A204.1 (cell line): ENCODE data around the gene ACSL3.
"Not testable (repeated sequence)": the region's sequence is repeated elsewhere in the genome, so short reads cannot be mapped to it uniquely, and the experiment has no call there.

Source experiments
- FAIRE-seq: peaks from 2 replicates; lab custom pipeline; 2012; peaks lifted over from hg19 to GRCh38; lab: Jason Lieb, UNC

The ACSL3 gene

DNA sequence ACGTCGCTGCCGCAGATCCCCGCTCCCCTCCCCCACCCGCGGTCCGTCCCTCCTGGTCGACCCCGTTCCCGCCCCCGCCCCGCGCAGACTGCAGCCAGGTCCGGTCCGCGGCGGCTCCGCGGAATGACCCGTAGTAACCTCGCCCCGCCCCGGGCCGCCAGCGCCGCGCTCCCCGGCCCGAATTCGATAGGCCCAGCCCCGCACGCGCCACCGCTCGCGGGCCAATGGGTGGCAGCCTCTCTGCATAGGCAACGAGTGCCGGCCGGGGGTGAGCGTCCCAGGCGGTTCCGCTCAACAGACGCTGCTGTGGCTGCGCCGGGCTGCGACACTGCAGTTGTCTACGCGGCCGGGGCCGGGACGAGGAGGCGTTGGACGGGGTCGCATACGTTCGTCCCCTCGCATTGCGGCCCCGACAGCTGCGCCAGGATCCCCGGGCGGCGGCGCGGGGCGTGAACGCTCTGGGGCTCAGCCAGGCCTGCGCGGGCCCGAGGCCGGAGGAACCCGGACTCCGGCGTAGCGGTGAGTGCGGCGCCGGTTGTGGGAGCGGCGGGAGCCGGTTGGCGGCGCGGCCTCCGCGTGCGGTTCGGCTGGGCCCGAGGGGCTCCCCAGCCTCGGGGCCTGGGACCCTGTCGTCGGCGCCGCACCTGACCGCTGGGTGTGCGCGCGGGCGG lies at the start of gene ACSL3:
Gene ACSL3, plus strand, starts transcription at position 297 of the 671 bp plus-strand sequence. CDS start 47,737 bp downstream, outside the sequence.
- FAIRE-seq, result no peak

GRCh38 chr2:222811828-222812227 lies 49.0 kb upstream of the ACSL3 start:
- no peak for FAIRE-seq

GRCh38 chr2:222813177-222813843 lies 47.5 kb upstream of the ACSL3 start:
- FAIRE-seq, result no peak

DNA sequence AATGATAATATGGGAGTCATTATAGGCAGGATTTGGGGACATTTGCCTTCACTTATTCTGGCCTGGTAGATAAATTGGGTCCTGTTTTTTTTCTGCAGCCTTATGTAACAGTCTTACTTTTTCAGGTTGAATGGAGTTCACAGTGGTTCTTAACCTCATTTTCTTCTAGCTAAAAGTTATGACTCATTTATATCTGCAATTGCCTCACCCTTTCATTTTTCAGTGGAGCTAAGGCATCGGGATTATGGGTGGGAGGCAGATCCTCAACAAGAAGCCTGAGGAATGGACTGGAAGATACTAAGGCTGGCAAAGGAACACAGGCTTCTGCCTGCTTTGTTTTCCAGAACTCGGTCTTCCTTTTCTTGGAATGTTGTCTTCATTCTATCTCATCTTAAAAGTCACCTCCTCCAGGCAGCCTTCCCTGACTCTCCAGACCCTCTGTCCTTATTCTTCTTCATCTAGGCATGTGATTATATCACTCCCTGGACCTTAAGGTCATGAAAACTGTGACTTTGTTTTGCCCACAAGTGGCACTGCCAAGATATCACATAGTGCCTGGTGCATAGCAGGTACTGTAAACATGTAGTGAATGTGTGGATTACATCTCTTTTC lies 41.0 kb upstream of the ACSL3 start:
- FAIRE-seq, result no peak

- FAIRE-seq, result no peak
These were observed 37.5 kb upstream of the ACSL3 start for GRCh38 chr2:222823183-222823930.

DNA sequence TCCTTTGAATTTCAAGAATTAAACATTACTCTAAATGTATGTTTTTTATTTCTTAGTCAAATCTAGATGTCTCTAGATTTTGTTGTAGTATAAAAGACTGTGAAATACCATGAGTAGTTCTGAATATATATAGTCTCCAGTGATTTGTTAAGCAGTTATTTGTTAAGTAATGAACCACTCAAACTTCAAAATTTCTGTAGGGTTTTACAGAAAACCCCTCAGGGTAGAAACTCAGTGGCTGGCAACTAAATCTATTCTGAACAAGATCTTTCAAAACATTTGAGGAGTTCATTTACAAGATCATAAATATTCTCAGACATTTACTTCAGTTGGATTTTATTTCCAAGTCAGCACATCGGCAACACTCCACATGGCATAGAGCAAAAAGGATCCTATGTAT lies 35.8 kb upstream of the ACSL3 start:
- no peak for FAIRE-seq

DNA sequence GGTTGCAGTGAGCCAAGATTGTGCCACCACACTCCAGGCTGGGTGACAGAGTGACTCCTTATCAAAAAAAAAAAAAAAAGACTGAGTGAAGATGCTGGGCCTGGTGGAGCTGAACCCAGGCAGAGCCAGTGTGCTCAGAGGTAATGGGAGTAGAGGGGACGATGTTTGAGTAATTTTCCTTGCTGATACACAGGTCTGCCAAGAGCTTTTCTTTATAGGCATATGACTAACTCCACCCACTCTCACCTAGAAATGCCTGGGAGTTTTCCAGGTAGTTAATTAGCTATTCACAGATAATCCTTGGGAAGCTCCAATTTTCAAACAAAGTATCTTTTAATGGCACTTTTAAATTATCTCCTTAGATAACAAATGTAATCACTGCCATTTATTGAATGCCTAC lies 33.4 kb upstream of the ACSL3 start:
- FAIRE-seq, result no peak

DNA sequence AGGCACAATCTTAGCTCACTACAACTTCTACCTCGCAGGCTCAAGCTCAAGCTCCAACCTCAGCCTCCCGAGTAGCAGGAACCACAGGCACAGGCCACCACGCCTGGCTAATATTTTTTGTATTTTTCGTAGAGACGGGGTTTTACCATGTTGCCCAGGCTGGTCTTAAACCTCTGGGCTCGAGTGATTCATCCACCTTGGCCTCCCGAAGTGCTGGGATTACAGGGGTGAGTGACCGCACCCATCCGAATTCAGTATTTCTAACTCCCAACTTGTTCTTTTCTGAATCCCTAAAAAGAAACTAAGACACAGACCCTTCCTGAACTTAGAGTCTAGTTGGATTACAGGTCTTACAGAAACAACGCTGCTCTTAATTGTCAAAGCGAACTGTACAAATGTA lies 32.3 kb upstream of the ACSL3 start:
- no peak for FAIRE-seq

DNA sequence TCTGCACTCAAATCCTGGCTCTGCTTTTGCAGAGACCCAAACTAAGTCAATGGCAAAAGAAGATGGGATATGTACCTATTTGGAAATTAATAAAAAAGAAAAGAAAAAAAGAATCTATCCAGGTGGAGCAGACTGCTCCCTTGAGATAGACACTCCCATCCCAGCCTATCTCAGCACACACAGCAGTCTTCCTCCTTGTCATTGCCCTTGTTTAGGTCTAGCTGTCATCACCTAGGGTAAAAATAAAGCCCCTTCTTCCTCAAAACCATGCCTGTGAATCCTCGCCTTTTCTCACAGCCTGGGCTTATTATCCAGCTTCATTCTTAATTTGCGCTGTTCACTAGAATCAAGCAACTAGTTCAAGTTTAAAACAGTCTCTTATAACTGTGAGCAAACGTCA lies 30.7 kb upstream of the ACSL3 start:
- FAIRE-seq, result no peak

- no peak for FAIRE-seq
These were observed 27.4 kb upstream of the ACSL3 start for GRCh38 chr2:222833410-222833809.

- no peak for FAIRE-seq
These were observed 25.6 kb upstream of the ACSL3 start for GRCh38 chr2:222835143-222835822.

DNA sequence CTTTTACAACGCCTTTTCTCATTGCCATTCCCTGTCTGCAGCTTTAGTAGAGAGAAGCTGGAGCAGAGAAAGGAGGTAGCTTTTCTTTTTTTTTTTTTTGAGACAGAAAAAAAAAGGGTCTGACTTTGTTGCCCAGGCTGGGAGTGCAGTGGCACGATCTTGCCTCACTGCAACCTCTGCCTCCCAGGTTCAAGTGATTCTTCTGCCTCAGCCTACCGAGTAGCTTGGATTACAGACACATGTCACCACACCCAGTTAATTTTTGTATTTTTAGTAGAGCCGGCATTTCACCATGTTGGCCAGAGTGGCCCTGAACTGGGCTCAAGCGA lies 25.0 kb upstream of the ACSL3 start:
- FAIRE-seq, result no peak

DNA sequence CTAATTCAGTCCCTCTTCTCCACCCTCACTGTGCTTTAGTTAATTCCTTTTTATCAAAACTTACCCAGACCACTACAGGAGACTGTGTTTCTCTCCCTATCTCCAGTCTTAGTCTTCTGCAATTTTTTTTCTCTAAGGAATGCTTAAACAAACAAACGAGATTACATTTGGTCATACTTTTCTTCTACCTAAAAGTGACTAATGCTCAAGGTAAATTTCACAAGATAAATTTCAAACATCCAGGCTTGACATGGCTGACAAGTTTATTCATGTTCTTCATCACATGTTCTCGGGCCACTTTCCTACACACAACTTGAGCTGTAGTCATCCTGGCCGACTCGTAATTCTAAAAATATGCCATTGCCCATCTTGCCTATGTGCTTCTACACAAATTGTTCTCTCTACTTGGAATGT lies 23.2 kb upstream of the ACSL3 start:
- no peak for FAIRE-seq

DNA sequence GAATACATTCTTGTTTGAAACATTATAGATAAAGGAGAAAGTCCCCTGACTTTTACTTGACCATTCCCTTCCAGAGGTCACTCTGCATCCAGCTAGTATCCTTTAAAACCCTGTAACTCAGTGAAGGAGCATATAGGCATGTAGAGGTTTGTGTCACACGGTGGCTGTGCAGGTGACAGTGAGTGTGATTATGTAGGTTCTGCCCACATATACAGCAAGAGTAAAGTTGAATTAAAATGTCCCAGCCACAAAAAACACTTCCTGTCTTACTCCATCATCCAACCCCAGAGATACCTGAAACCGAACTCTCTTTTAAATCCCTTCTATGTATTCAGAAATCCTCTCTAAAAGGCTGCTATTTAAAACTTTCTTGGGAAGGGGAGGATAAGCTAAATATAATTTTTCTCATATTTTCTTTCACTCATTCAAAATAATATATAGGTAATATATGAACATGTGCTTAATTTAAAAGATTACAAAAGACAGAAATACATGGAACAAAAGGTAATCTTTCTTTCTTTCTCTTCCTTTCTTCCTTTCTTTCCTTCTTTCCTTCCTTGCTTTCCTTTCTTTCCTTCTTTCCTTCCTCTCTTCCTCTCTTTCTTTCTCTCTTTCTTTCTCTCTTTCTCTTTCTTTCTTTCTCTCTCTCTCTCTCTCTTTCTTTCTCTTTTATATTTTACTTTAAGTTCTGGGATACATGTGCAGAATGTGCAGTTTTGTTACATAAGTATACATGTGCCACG lies 20.6 kb upstream of the ACSL3 start:
- no peak for FAIRE-seq

DNA sequence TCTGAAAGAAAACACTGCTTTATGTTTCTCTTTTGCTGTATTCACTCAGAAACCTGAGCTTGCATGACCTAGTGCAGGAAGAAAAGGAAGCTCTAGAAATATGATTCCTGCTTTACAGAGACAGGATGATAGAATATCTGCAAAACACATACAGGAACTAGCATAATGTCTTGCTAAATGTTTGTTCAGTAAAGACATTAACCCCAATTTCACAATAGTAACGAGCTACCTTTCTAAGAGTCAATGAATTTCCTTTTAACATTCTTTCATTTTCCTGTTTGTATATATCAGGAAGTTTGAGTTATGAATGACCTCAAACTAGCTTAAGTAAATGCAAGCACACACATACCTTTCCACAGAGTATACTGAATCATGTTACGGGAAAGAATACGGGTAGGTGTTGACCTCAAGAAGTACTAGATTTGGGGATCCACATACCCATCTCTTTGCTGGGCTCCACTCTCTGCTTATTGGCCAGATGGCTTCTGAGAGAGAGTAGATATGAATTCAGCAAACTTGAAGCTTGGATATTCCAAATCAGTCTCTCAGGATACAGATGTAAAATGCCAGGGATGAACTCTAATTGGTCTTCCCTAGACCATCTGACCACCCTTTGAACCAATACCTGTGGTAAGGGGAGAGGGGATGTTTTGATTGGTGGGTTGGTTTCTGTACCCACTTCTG lies 18.2 kb upstream of the ACSL3 start:
- no peak for FAIRE-seq

DNA sequence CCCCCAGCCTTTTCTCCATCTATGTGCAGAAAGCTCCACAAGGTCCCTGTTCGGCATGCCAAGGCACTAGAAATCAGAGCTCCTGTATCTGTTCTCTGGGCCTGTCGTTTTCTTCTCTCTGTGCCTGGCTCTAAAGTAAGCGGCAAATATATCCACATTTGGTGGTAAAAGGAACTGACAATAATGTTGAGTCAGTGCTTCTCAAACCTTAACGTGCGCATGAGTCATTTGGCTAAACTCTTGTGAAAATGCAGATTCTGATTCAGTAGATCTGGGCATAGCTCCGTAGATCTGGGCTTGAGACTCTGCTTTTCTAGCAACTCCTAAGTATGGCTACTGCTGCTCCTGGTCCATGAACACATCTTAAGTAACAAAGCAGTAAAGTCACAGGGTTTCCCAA lies 16.5 kb upstream of the ACSL3 start:
- FAIRE-seq, result no peak

- not testable (repeated sequence) for FAIRE-seq
These were observed 15.5 kb upstream of the ACSL3 start for GRCh38 chr2:222845314-222845713.

DNA sequence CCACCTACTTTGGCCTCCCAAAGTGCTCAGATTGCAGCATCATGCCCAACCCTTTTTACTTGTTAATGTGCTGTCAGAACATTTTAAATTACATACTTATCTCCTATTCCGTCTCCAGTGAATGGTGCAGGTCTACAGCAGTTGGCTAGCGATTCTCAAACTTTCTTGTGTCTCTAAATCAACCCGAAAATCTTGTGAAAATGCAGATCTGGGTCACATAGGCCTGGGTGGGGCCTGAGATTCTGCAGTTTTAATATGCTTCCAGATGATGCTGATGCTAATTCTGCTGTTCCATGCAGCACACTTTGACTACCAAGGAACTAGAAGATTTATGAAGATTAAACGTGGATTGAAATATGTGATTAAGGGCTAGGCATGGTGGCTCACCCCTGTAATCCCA lies 14.8 kb upstream of the ACSL3 start:
- FAIRE-seq, result no peak

- FAIRE-seq, result not testable (repeated sequence)
These were observed 12.8 kb upstream of the ACSL3 start for GRCh38 chr2:222848031-222848430.

- no peak for FAIRE-seq
These were observed 12.0 kb upstream of the ACSL3 start for GRCh38 chr2:222848862-222849261.

GRCh38 chr2:222851956-222852617 lies 8.7 kb upstream of the ACSL3 start:
- no peak for FAIRE-seq
